T-helper 1 cell (primary cell): ENCODE measurements around the gene HOTAIR.

Experiments
- DNase-seq, 5 donors: peaks; one replicate each; pipeline ENCODE4 v3.0.0-alpha.2; 2012 to 2020

Gene HOTAIR

GRCh38 chr12:53985994-53986685, 11.4 kb upstream of the HOTAIR start:
- DNase-seq = no peak

- DNase-seq = no peak
Observed at GRCh38 chr12:53985692-53985993, 10.9 kb upstream of the HOTAIR start.

- DNase-seq = peak in 4 of 5 donors; percentile 22 to 82 (median 56)
Observed at GRCh38 chr12:53984901-53985691, 10.3 kb upstream of the HOTAIR start, which contains the start of gene HOXC10. Gene HOXC10, plus strand, starts transcription at chr12:53985146. Its CDS starts 114 bp downstream, at chr12:53985260.

- DNase-seq = no peak
Observed at GRCh38 chr12:53983950-53984572, 9.3 kb upstream of the HOTAIR start.

- no peak for DNase-seq
Observed at GRCh38 chr12:53983568-53983949, 8.8 kb upstream of the HOTAIR start.

GRCh38 chr12:53982648-53983567, 8.2 kb upstream of the HOTAIR start:
- DNase-seq = no peak

- DNase-seq = no peak
Observed at GRCh38 chr12:53981634-53982565, 7.1 kb upstream of the HOTAIR start.

- DNase-seq = no peak
Observed at GRCh38 chr12:53980802-53981496, 6.2 kb upstream of the HOTAIR start.

- no peak for DNase-seq
Observed at GRCh38 chr12:53980104-53980801, 5.5 kb upstream of the HOTAIR start.

- DNase-seq = no peak
Observed at GRCh38 chr12:53978477-53979356, 4.0 kb upstream of the HOTAIR start.

- DNase-seq = no peak
Observed at GRCh38 chr12:53977596-53978445, 3.1 kb upstream of the HOTAIR start.

GRCh38 chr12:53976823-53977595, 2.3 kb upstream of the HOTAIR start:
- no peak for DNase-seq

- no peak for DNase-seq
Observed at GRCh38 chr12:53976172-53976822, 1.5 kb upstream of the HOTAIR start.

GRCh38 chr12:53975479-53976152, 862 bp upstream of the HOTAIR start:
- DNase-seq = no peak

- no peak for DNase-seq
Observed at GRCh38 chr12:53975064-53975471, 314 bp upstream of the HOTAIR start.
